GM12878 (cell line): ENCODE results near the gene VPS45. TPM values are rescaled to one million over a fixed set of nuclear protein-coding genes. Genes with fewer than 3 reads are reported as not detected.

Source experiments
- CEBPB ChIP-seq, 2 experiments: fragments of 150-350 bp in 1 of 2; IDR thresholded peaks; 2 replicates each; pipeline ENCODE4 v1.6.1; 2012 to 2014; ENCODE audit warnings: low read depth in 2 of 2, low read length in 2 of 2, borderline replicate concordance in 1 of 2, inconsistent platforms in 1 of 2
- E2F8 ChIP-seq: fragments of 450-650 bp; IDR thresholded peaks from 2 replicates; pipeline ENCODE4 v1.6.1; 2018; ENCODE audit warnings: mild to moderate bottlenecking, low read depth, moderate library complexity; ENCODE audit not compliant: partially characterized antibody
- PRDM15 ChIP-seq: fragments of 450-650 bp; formaldehyde crosslinking; IDR thresholded peaks from 2 replicates; pipeline ENCODE4 v1.4.0; 2020; ENCODE audit warnings: mild to moderate bottlenecking, moderate library complexity
- polyA plus RNA-seq, 11 experiments: library from polyadenylated mRNA; depleted of rRNA in 4 of 11; unstranded in 6 of 11; stranded (reverse) in 5 of 11; fragments of >200 nt; fragmentation: Nextera tagmentation in 4 of 11; fragmentation: Illumina TruSeq in 1 of 11; extraction: Ambion mirVana in 4 of 11; extraction: Trizol in 1 of 11; gene quantifications; 1 replicate in 1 of 11; 2 replicates in 10 of 11; pipeline versions ENCODE4 v1.2.1 to v1.2.3, GENCODE V29; 2011 to 2016; ENCODE audit warnings: inconsistent platforms in 2 of 11, missing spikeins in 2 of 11, low read depth in 1 of 11
- total RNA-seq, 4 experiments: library from RNA; depleted of rRNA in 3 of 4; stranded (reverse); fragments of >200 nt in 3 of 4; fragmentation: Illumina TruSeq in 1 of 4; extraction: Trizol in 1 of 4; gene quantifications; 2 replicates each; pipeline versions ENCODE4 v1.2.1 to v1.2.3, GENCODE V29; 2013 to 2021

VPS45 gene
- total and polyA plus RNA-seq, 10 of the 15 experiments (the other 5 are each of a cell fraction or from before 2014, with no cell fraction given) = 24.4 to 48.7 (median 34.5) TPM

GRCh38 chr1:150150133-150151021, 82.8 kb downstream of the VPS45 start (continued):
- TF ChIP-seq E2F8 (no peak), PRDM15 (no peak), CEBPB (IDR thresholded peaks at IDR 0.05; ENCODE audit: borderline replicate concordance in 1 of 2, low read depth in 2 of 2, low read length in 2 of 2) (no peak)
